GM19240 (cell line): ENCODE data around the gene ZNF134.

Experiments
- DNase-seq: peaks from one replicate; pipeline ENCODE4 v3.0.0; 2011; ENCODE audit warnings: low spot score; ENCODE audit not compliant: insufficient read length

The ZNF134 gene

GRCh38 chr19:57613941-57614743 is at the start of gene ZNF134:
Gene ZNF134, plus strand, starts transcription at chr19:57614242. Its CDS starts 5,227 bp downstream, at chr19:57619469.
- peak; percentile 90 for DNase-seq

GRCh38 chr19:57566396-57567265 is 47.4 kb upstream of the ZNF134 start:
- no peak for DNase-seq

- no peak for DNase-seq
Observed at GRCh38 chr19:57570707-57571106, 43.3 kb upstream of the ZNF134 start.

- DNase-seq: no peak
Observed at GRCh38 chr19:57572415-57572947, 41.6 kb upstream of the ZNF134 start.

GRCh38 chr19:57576661-57577060 is 37.4 kb upstream of the ZNF134 start:
- DNase-seq: no peak

- DNase-seq: peak; percentile 95
Observed at GRCh38 chr19:57578487-57579205, 35.4 kb upstream of the ZNF134 start, which contains the start of gene ZNF416. Gene ZNF416, minus strand, starts transcription at chr19:57578911. Its CDS starts 207 bp downstream, at chr19:57578704.

GRCh38 chr19:57583104-57583520 is 30.9 kb upstream of the ZNF134 start:
- no peak for DNase-seq

- DNase-seq: peak; percentile 72
Observed at GRCh38 chr19:57583521-57584416, 30.3 kb upstream of the ZNF134 start, which contains the start of gene ZIK1. Gene ZIK1, plus strand, starts transcription at chr19:57584145. Its CDS starts 212 bp downstream, at chr19:57584357.

- no peak for DNase-seq
Observed at GRCh38 chr19:57587529-57587928, 26.5 kb upstream of the ZNF134 start.

GRCh38 chr19:57599377-57599760 is 14.7 kb upstream of the ZNF134 start:
- DNase-seq: no peak

- DNase-seq: peak; percentile 83
Observed at GRCh38 chr19:57599761-57600383, 14.2 kb upstream of the ZNF134 start, which contains the start of gene ZNF530. Gene ZNF530, plus strand, starts transcription at chr19:57599885. Its CDS starts 4,461 bp downstream, at chr19:57604346.

GRCh38 chr19:57606931-57607330 is 7.1 kb upstream of the ZNF134 start:
- no peak for DNase-seq

GRCh38 chr19:57611113-57611512 is 2.9 kb upstream of the ZNF134 start:
- no peak for DNase-seq

GRCh38 chr19:57615346-57615745 is 1.3 kb downstream of the ZNF134 start:
- DNase-seq: no peak

GRCh38 chr19:57620673-57621348 is 6.8 kb downstream of the ZNF134 start:
- no peak for DNase-seq

- no peak for DNase-seq
Observed at GRCh38 chr19:57623091-57623490, 9.0 kb downstream of the ZNF134 start.

GRCh38 chr19:57632987-57633831 is 19.2 kb downstream of the ZNF134 start, which contains the start of gene ZNF211:
Gene ZNF211, plus strand, starts transcription at chr19:57633168. Its CDS starts 179 bp downstream, at chr19:57633347.
- DNase-seq: peak; percentile 78

- DNase-seq: no peak
Observed at GRCh38 chr19:57633832-57634131, 19.7 kb downstream of the ZNF134 start.
